ENCODE results near the gene PADI3. TPM values are rescaled to one million over a fixed set of nuclear protein-coding genes. Genes with fewer than 3 reads are reported as not detected.

The PADI3 gene
- total RNA-seq, 2 donors from 2014 or later, result 0.18 to 1.2 TPM

GRCh38 chr1:17333081-17333480 is 84.2 kb downstream of the PADI3 start:
- intact Hi-C loops (cut with DNase I), result loop anchor here (10.0 kb wide), 1 partner anchor 208 kb away; no protein-coding TSS in a partner anchor
- Histone ChIP-seq H3K4me3 (no peak overlapping the region), H3K4me1 (replicated peaks) (no peaks in the 10 kb centered on the region), H3K9me3 (no peaks in the 10 kb centered on the region), H3K27me3 (replicated peaks; ENCODE audit: insufficient read depth) (no peaks in the 10 kb centered on the region), H3K36me3 (no peaks in the 10 kb centered on the region), H3K27ac (no peak overlapping the region)
- no peak for DNase-seq (ENCODE audit: low spot score)
- no peak for TF ChIP-seq POLR2A (IDR thresholded peaks at IDR 0.05)
- no peak for TF ChIP-seq POLR2AphosphoS5 (IDR thresholded peaks at IDR 0.05)
- TF ChIP-seq CTCF (IDR thresholded peaks at IDR 0.05), result no peak
- 92% methylated on average over 8 of the region's 8 CpGs for WGBS

Small RNAs within 50 kb of the gene (microRNA-seq; reads per million reads assigned to microRNA genes)
- not detected for gene MIR3972

Small RNAs within 50 kb of the gene (small RNA-seq; reads per million reads assigned to genes)
- gene MIR3972, result 0 reads per million in 2 donors

Other genes with a start within 250 kb of the PADI3 start
- gene ATP13A2, start 237.2 kb upstream of the PADI3 start, total RNA-seq, result 10 to 100 TPM; 45.4 to 47.9 TPM
- gene SDHB, start 195.1 kb upstream of the PADI3 start, total RNA-seq, result 100 to 1,000 TPM in 1 of 2 donors, 10 to 100 TPM in 1; 93.0 to 113 TPM
- gene PADI2, start 129.6 kb upstream of the PADI3 start, total RNA-seq, result 1 to 10 TPM; 1.1 to 5.0 TPM
- under 1 TPM; 0.18 to 0.34 TPM for gene PADI1, start 44.0 kb upstream of the PADI3 start, total RNA-seq
- gene PADI4, start 59.1 kb downstream of the PADI3 start, total RNA-seq, result not detected
- gene PADI6, start 123.1 kb downstream of the PADI3 start, total RNA-seq, result not detected
- gene RCC2, start 190.6 kb downstream of the PADI3 start, total RNA-seq, result 10 to 100 TPM; 42.6 to 65.4 TPM